RPMI7951 (cell line): ENCODE data around the gene ADGRG1. TPM values are rescaled to one million over a fixed set of nuclear protein-coding genes. Genes with fewer than 3 reads are reported as not detected.

Source experiments
- total RNA-seq: library from RNA; depleted of rRNA; stranded (reverse); fragments of >200 nt; shearing (Covaris generic); gene quantifications from 2 replicates; pipeline ENCODE4 v1.2.3, GENCODE V29; 2014; rRNA removed

ADGRG1 gene
- total RNA-seq, 1 experiment from 2014 or later, result 3.7 TPM

Other genes starting within 250 kb of the ADGRG1 start
- gene CCL17, start 223.9 kb upstream of the ADGRG1 start, total RNA-seq, result not detected in 2 replicates
- 68.0 and 68.9 TPM in 2 replicates for gene CIAPIN1, start 181.2 kb upstream of the ADGRG1 start, total RNA-seq
- 51.3 and 56.6 TPM in 2 replicates for gene COQ9, start 181.2 kb upstream of the ADGRG1 start, total RNA-seq
- 171 and 186 TPM in 2 replicates for gene POLR2C, start 166.0 kb upstream of the ADGRG1 start, total RNA-seq
- gene DOK4, start 142.1 kb upstream of the ADGRG1 start, total RNA-seq, result 16.4 and 17.9 TPM in 2 replicates
- 11.3 and 13.3 TPM in 2 replicates for gene CCDC102A, start 92.1 kb upstream of the ADGRG1 start, total RNA-seq
- 0.24 TPM in 1 of 2 replicates, not detected in the other for gene ADGRG5, start 86.0 kb upstream of the ADGRG1 start, total RNA-seq
- gene ADGRG3, start 39.7 kb downstream of the ADGRG1 start, total RNA-seq, result not detected in 2 replicates
- gene DRC7, start 66.2 kb downstream of the ADGRG1 start, total RNA-seq, result not detected in 2 replicates
- gene KATNB1, start 107.1 kb downstream of the ADGRG1 start, total RNA-seq, result 17.7 and 19.8 TPM in 2 replicates
- gene KIFC3, start 173.9 kb downstream of the ADGRG1 start, total RNA-seq, result 49.3 and 58.5 TPM in 2 replicates